WTC11 (cell line): Measurements from ENCODE around the gene PRXL2B. TPM values are rescaled to one million over a fixed set of nuclear protein-coding genes. Genes with fewer than 3 reads are reported as not detected.

Experiments
- ATAC-seq: fragments of 200-7000 bp; cut with Tn5 transposase; 2 replicates; pipeline ENCODE4 v1.10.0; 2021; ENCODE audit warnings: mild to moderate bottlenecking, moderate library complexity
- CTCF ChIA-PET: fragments of 300-600 bp; sonication (Branson Sonifier 250); formaldehyde crosslinking; loops from one replicate; lab custom pipeline; 2021; ENCODE audit warnings: antibody characterized with exemption; lab: Charles Lee
- POLR2A ChIA-PET: fragments of 350-600 bp; sonication (Branson Sonifier 250); formaldehyde crosslinking; loops from one replicate; lab custom pipeline; 2021; ENCODE audit warnings: antibody characterized with exemption; lab: Charles Lee
- DNase-seq: peaks from one replicate; pipeline ENCODE4 v3.0.0; 2021; ENCODE audit warnings: low spot score
- H3K27ac Mint-ChIP-seq: 2 replicates; pipeline ENCODE4 v1.8.0; 2021; ENCODE audit warnings: mixed read lengths
- H3K27me3 Mint-ChIP-seq: 2 replicates; pipeline ENCODE4 v1.8.0; 2021; ENCODE audit warnings: low read depth, mild to moderate bottlenecking, moderate library complexity, mixed read lengths
- H3K36me3 Mint-ChIP-seq: 2 replicates; pipeline ENCODE4 v1.8.0; 2021; ENCODE audit warnings: mixed read lengths
- H3K4me1 Mint-ChIP-seq: 2 replicates; pipeline ENCODE4 v1.8.0; 2022; ENCODE audit warnings: mixed read lengths
- H3K4me3 Mint-ChIP-seq: 2 replicates; pipeline ENCODE4 v1.8.0; 2021; ENCODE audit warnings: mild to moderate bottlenecking, moderate library complexity, mixed read lengths
- H3K9me3 Mint-ChIP-seq: 2 replicates; pipeline ENCODE4 v1.8.0; 2021; ENCODE audit warnings: mixed read lengths
- ATF2 ChIP-seq: sonication (generic); formaldehyde crosslinking; IDR thresholded peaks from 2 replicates; pipeline ENCODE4 v1.8.1; 2022; ENCODE audit warnings: low read depth, missing genetic modification reagents, borderline replicate concordance
- ATF3 ChIP-seq: sonication (generic); formaldehyde crosslinking; conservative IDR thresholded peaks from 2 replicates; pipeline ENCODE4 v1.8.1; 2022; ENCODE audit warnings: mild to moderate bottlenecking, missing genetic modification reagents
- CDX4 ChIP-seq: fragments of 250-450 bp; sonication (Bioruptor Pico); IDR thresholded peaks from 2 replicates; pipeline ENCODE4 v1.9.0; 2021; ENCODE audit warnings: moderate library complexity, mild to moderate bottlenecking, inconsistent platforms, borderline replicate concordance
- E2F5 ChIP-seq: sonication (generic); formaldehyde crosslinking; IDR thresholded peaks from 2 replicates; pipeline ENCODE4 v1.8.1; 2022; ENCODE audit warnings: mild to moderate bottlenecking, moderate library complexity, missing genetic modification reagents
- ESRRA ChIP-seq: sonication (generic); formaldehyde crosslinking; IDR thresholded peaks from 2 replicates; pipeline ENCODE4 v1.8.1; 2022; ENCODE audit warnings: mild to moderate bottlenecking, missing genetic modification reagents, borderline replicate concordance
- KAT7 ChIP-seq: sonication (generic); formaldehyde crosslinking; IDR thresholded peaks from 2 replicates; pipeline ENCODE4 v1.8.1; 2023; ENCODE audit warnings: missing genetic modification reagents, mild to moderate bottlenecking, borderline replicate concordance
- MLX ChIP-seq: sonication (generic); formaldehyde crosslinking; IDR thresholded peaks from 2 replicates; pipeline ENCODE4 v1.8.1; 2023; ENCODE audit warnings: mild to moderate bottlenecking, missing genetic modification reagents, moderate library complexity
- NFE2L1 ChIP-seq: sonication (generic); formaldehyde crosslinking; IDR thresholded peaks from 2 replicates; pipeline ENCODE4 v1.8.1; 2023; ENCODE audit warnings: missing genetic modification reagents
- NFYB ChIP-seq: sonication (generic); formaldehyde crosslinking; conservative IDR thresholded peaks from 2 replicates; pipeline ENCODE4 v1.8.0; 2022; ENCODE audit warnings: low read depth, missing genetic modification reagents
- NR2C2 ChIP-seq: sonication (generic); formaldehyde crosslinking; IDR thresholded peaks from 2 replicates; pipeline ENCODE4 v1.8.0; 2022; ENCODE audit warnings: mild to moderate bottlenecking, missing genetic modification reagents
- NR3C1 ChIP-seq: sonication (generic); formaldehyde crosslinking; conservative IDR thresholded peaks from 2 replicates; pipeline ENCODE4 v1.8.1; 2023; ENCODE audit warnings: low read depth, mild to moderate bottlenecking, missing genetic modification reagents
- OVOL2 ChIP-seq: fragments of 250-450 bp; sonication (Bioruptor Pico); IDR thresholded peaks from 2 replicates; pipeline ENCODE4 v1.9.0; 2021; ENCODE audit warnings: mild to moderate bottlenecking, borderline replicate concordance
- TP53 ChIP-seq: sonication (generic); formaldehyde crosslinking; IDR thresholded peaks from 2 replicates; pipeline ENCODE4 v1.8.1; 2023; ENCODE audit warnings: mild to moderate bottlenecking, missing genetic modification reagents
- USF2 ChIP-seq: sonication (generic); formaldehyde crosslinking; IDR thresholded peaks from 2 replicates; pipeline ENCODE4 v1.8.1; 2023; ENCODE audit warnings: mild to moderate bottlenecking, missing genetic modification reagents, moderate library complexity
- ZNF138 ChIP-seq: sonication (generic); formaldehyde crosslinking; conservative IDR thresholded peaks from 2 replicates; pipeline ENCODE4 v1.8.1; 2022; ENCODE audit warnings: mild to moderate bottlenecking, moderate library complexity, missing genetic modification reagents
- ZNF396 ChIP-seq: fragments of 250-450 bp; sonication (Bioruptor Pico); IDR thresholded peaks from 2 replicates; pipeline ENCODE4 v1.8.0; 2021; ENCODE audit warnings: mild to moderate bottlenecking, moderate library complexity, borderline replicate concordance
- ZNF423 ChIP-seq: fragments of 250-450 bp; sonication (Bioruptor Pico); IDR thresholded peaks from 2 replicates; pipeline ENCODE4 v2.1.2; 2022; ENCODE audit warnings: mild to moderate bottlenecking, moderate library complexity
- ZNF512 ChIP-seq: sonication (generic); formaldehyde crosslinking; IDR thresholded peaks from 2 replicates; pipeline ENCODE4 v1.8.1; 2022; ENCODE audit warnings: missing genetic modification reagents, borderline replicate concordance
- ZNF671 ChIP-seq: fragments of 250-450 bp; sonication (Bioruptor Pico); IDR thresholded peaks from 2 replicates; pipeline ENCODE4 v1.8.0; 2021; ENCODE audit warnings: mild to moderate bottlenecking
- total RNA-seq: library from RNA; stranded (reverse); gene quantifications from 3 replicates; pipeline ENCODE4 v1.2.3, GENCODE V29; 2021
- TF ChIP-seq, protein P1 (sequence below): fragments of 250-450 bp; sonication (Bioruptor Pico); IDR thresholded peaks from 2 replicates; pipeline ENCODE4 v1.9.0; 2021; ENCODE audit warnings: mild to moderate bottlenecking
- TF ChIP-seq, protein P2 (sequence below): fragments of 250-450 bp; sonication (Bioruptor Pico); IDR thresholded peaks from 2 replicates; pipeline ENCODE4 v1.8.0; 2021; ENCODE audit warnings: mild to moderate bottlenecking

PRXL2B gene
- total RNA-seq, 1 experiment from 2014 or later: 50.3 TPM

GRCh38 chr1:2574350-2574749 is 12.2 kb upstream of the PRXL2B start:
- peaks cover 11% of the 10 kb centered on the region; the same call in 1 of the 2 replicates for H3K27me3 Mint-ChIP-seq
- POLR2A ChIA-PET: no interaction called here

DNA sequence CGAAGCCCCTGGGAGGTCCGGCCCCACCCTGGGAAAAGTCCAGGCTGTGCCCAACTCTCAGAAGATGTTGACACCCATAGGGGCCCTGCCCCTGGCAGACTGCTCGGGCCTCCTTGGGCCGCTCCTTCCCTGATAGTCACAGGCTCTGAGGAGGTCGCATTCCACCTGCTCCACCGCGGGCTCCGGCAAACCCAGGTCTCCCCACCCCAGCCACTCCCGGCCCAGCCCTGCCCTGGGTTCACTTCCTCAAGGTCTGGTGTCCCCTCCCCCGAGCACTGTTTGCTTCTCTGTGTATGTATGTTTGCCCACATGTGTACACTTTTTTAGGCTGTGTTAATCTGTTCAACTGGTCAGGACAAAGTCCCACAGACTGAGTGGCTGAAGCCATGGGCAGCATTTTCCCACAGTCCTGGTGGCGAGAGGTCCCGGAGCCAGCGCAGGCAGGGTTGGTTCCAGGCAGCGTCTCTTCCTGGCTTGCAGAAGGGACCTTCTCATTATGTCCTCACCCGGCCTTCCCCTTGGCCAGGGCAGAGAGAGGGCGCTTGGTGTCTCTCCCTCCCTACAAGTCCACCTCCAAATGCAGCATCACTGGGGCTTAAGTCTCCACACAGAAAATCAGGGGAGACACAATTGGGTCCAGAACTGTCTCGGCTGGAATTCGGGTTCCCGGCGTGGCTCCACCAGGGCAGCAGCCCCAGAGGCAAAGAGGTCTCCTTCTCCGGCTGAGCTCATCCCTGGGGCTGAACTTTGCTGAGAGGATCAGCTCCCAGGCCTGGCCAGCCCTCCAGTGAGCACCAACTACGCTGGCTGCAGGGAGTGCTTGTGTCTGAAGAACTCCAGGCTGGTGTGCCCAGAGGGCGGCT is 10.5 kb upstream of the PRXL2B start:
- Mint-ChIP-seq H3K27ac (no peak overlapping the region), H3K4me3 (no peak overlapping the region), H3K36me3 (peaks cover 13% of the 10 kb centered on the region; the same call in 1 of the 2 replicates), H3K27me3 (peaks cover 11% of the 10 kb centered on the region; the same call in 1 of the 2 replicates), H3K9me3 (peaks cover 21% of the 10 kb centered on the region), H3K4me1 (peaks cover 9% of the 10 kb centered on the region)
- ChIA-PET CTCF (no interaction called here), POLR2A (no interaction called here)
- DNase-seq (no peak), ATAC-seq (no peak)
- no peak for TF ChIP-seq ATF2 (CRISPR knock-in tag)
- no peak for TF ChIP-seq ATF3
- no peak for TF ChIP-seq ZNF512
- TF ChIP-seq USF2 (CRISPR knock-in tag): no peak
- TF ChIP-seq KAT7 (CRISPR knock-in tag): no peak
- TF ChIP-seq ZNF138 (CRISPR knock-in tag): no peak
- no peak for TF ChIP-seq ZNF671 (CRISPR knock-in tag)
- TF ChIP-seq ZNF423 (CRISPR knock-in tag): no peak
- TF ChIP-seq, protein P1, sequence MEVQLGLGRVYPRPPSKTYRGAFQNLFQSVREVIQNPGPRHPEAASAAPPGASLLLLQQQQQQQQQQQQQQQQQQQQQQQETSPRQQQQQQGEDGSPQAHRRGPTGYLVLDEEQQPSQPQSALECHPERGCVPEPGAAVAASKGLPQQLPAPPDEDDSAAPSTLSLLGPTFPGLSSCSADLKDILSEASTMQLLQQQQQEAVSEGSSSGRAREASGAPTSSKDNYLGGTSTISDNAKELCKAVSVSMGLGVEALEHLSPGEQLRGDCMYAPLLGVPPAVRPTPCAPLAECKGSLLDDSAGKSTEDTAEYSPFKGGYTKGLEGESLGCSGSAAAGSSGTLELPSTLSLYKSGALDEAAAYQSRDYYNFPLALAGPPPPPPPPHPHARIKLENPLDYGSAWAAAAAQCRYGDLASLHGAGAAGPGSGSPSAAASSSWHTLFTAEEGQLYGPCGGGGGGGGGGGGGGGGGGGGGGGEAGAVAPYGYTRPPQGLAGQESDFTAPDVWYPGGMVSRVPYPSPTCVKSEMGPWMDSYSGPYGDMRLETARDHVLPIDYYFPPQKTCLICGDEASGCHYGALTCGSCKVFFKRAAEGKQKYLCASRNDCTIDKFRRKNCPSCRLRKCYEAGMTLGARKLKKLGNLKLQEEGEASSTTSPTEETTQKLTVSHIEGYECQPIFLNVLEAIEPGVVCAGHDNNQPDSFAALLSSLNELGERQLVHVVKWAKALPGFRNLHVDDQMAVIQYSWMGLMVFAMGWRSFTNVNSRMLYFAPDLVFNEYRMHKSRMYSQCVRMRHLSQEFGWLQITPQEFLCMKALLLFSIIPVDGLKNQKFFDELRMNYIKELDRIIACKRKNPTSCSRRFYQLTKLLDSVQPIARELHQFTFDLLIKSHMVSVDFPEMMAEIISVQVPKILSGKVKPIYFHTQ (CRISPR knock-in tag): no peak
- TF ChIP-seq E2F5 (CRISPR knock-in tag): no peak
- no peak for TF ChIP-seq CDX4 (CRISPR knock-in tag)
- TF ChIP-seq NFYB (CRISPR knock-in tag): no peak
- no peak for TF ChIP-seq NFE2L1 (CRISPR knock-in tag)
- TF ChIP-seq MLX (CRISPR knock-in tag): no peak
- TF ChIP-seq ZNF396 (CRISPR knock-in tag): no peak

More at GRCh38 chr1:2574350-2574749, 12.2 kb upstream of the PRXL2B start:
- peaks cover 9% of the 10 kb centered on the region for H3K4me1 Mint-ChIP-seq
- peaks cover 13% of the 10 kb centered on the region; the same call in 1 of the 2 replicates for H3K36me3 Mint-ChIP-seq
- CTCF ChIA-PET: interaction anchor here (1.3 kb wide), 1 partner anchor 12 kb away, joined by 5 read pairs; no protein-coding TSS in a partner anchor
- DNase-seq (no peak), ATAC-seq (no peak)
- TF ChIP-seq OVOL2: no peak
- TF ChIP-seq ZNF671 (CRISPR knock-in tag): no peak
- TF ChIP-seq NFE2L1 (CRISPR knock-in tag): no peak
- no peak for TF ChIP-seq NR3C1 (CRISPR knock-in tag)
- no peak for TF ChIP-seq ESRRA
- no peak for TF ChIP-seq NR2C2
- TF ChIP-seq TP53 (CRISPR knock-in tag): no peak
- TF ChIP-seq, protein P2, sequence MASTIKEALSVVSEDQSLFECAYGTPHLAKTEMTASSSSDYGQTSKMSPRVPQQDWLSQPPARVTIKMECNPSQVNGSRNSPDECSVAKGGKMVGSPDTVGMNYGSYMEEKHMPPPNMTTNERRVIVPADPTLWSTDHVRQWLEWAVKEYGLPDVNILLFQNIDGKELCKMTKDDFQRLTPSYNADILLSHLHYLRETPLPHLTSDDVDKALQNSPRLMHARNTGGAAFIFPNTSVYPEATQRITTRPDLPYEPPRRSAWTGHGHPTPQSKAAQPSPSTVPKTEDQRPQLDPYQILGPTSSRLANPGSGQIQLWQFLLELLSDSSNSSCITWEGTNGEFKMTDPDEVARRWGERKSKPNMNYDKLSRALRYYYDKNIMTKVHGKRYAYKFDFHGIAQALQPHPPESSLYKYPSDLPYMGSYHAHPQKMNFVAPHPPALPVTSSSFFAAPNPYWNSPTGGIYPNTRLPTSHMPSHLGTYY (CRISPR knock-in tag): no peak
- TF ChIP-seq USF2 (CRISPR knock-in tag): no peak
- peaks cover 21% of the 10 kb centered on the region for H3K9me3 Mint-ChIP-seq
- H3K4me3 Mint-ChIP-seq: no peak overlapping the region
- no peak overlapping the region for H3K27ac Mint-ChIP-seq
